HS-5 (cell line): Measurements from ENCODE around the gene TMEM213.

Experiments used
- DNase-seq: peaks from one replicate; pipeline ENCODE4 v3.0.0-alpha.2; 2012; ENCODE audit warnings: low read depth

Gene TMEM213, protein sequence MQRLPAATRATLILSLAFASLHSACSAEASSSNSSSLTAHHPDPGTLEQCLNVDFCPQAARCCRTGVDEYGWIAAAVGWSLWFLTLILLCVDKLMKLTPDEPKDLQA

DNA sequence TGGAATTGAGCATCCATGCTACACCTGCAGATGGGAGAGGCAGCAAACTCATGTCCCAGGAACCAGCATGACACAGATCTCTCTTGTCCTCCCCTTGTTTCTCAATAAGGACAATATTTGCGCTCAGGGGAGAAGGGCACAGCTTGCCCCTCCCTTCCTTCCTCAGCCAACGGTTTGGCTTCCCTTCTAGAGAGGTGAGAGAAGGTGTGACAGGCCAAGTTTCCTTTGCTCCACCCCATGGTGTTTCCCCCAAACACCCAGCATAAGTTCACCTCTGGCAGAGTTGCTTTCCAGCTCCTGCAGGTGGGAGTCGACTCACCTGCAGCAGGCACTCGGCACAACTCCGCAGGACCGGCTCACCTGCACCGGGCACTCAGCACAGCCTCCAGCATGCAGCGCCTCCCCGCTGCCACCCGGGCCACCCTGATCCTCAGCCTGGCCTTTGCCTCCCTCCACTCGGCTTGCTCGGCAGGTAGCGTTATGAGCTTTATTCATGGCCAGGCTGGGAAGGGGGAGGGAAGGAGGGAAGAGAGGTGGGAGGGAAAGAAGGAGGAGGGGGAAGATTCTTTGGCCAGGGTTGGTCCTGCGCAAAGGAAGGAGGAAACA, at the start of gene TMEM213, which contains the start of gene ATP6V0A4:
Gene TMEM213 (plus strand): TSS at position 280 of the 606 bp plus-strand sequence. CDS start 111 bp downstream, at position 391.
Gene ATP6V0A4 (minus strand): TSS at position 482 of the 606 bp plus-strand sequence. CDS start 26,949 bp downstream, outside the sequence.
- DNase-seq = no peak

DNA sequence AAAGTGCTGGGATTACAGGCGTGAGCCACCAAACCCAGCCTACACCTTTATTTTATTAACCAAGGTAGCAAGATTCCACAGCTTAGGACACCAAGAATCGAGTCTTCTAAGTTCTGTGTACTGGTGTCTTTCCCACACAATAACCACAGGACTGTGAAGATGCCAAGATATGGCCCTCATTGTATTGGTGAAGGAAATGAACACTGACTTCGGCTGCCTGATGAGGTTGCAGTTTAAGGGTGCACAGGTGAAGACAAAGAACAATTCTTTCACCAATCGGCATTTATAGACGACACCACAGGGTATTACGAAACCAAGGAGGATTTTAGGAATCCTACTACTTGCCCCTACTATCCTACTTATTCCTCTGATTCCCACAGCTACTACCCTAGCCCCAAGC, 49.1 kb upstream of the TMEM213 start:
- DNase-seq = no peak

DNA sequence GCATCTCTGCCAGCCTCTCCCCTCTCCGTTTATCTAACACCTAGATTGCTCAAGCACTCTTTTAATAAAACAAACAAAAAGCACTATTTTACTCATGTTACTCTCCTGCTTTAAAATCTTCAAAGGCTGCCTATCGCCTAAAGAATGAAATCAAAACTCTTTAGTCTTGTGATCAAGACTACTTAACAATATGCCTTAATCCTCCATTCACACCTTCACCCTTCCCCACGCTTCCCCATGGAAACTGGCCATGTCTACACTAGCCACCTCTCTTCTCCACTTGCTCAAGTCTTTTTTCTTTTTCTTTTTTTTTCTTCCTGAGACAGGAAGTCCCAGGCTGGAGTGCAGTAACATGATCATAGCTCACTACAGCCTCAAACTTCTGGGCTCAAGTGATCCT, 47.8 kb upstream of the TMEM213 start:
- no peak for DNase-seq

DNA sequence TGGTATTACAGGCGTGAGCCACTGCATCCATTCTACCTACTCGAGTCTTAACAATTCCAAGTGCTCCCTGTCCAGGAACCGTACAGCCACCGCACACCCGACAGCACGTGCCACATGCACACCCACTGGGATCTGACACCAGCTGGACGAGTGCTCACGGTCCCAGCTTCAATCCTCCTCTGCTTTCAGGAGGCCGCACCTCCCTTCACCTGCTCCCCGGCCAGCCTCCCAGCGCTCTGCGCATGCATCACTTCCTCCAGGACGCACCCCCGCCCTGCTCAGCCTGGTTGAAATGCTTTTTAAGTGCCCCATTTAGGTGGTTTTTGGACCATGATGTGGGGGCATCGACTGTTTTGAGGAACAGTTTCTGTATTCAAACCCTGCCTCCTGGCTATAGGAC, 47.3 kb upstream of the TMEM213 start:
- no peak for DNase-seq

DNA sequence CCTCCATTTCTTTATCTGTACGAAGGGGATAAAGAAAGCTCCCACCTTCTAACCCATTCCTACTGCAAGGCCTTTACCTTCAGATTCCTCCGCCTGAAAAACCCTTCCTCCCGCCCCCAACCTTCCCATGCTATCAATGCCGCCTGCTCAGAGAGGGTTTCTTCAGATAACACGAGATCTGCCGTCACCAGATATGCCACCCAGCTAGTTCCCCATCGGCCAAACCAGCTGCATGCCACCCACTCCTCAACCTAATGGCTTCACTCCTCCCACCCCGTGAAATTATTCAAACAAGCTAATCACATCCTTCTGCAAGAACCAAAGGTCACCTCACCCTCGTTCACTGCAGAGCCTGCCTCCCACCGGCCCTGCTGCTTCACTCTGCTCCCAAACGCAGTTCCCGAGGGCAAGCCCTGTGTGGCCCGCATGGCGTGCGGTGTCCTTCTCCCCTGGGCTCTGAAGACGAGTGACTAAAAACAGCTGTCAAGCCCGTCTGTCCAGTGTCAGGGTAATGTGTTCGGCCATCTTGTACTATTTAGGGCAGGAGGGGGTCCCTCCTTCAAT, 46.8 kb upstream of the TMEM213 start:
- no peak for DNase-seq

DNA sequence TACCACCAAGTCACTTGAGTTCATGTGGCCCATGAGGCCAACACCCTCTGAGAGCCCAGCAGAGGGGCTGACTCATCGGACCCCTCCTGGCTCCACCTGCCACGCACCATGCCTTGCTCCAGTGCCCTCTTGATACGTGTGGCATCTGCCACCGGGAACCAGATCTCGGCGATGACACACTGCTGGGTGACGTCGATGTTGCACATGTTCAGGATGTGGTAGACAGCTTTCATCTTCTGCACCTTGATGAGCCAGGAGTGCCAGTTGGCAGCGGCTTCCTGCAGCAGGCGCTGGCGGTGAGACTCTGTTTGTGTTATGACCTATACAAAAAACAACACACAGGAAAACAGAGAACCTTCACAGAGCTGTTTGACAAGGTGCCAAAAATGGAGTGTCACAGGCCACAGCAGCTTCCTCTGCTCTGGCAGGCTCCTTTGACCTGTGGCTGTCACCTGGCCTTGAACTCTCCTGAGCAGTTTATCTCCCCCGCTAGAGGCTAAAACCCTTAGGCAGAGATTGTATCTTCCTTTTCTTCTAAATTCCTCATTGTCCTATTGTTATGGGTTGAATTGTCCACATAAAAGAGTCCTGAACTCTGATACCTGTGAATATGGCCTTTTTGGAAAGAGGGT, 45.2 kb upstream of the TMEM213 start:
- no peak for DNase-seq

DNA sequence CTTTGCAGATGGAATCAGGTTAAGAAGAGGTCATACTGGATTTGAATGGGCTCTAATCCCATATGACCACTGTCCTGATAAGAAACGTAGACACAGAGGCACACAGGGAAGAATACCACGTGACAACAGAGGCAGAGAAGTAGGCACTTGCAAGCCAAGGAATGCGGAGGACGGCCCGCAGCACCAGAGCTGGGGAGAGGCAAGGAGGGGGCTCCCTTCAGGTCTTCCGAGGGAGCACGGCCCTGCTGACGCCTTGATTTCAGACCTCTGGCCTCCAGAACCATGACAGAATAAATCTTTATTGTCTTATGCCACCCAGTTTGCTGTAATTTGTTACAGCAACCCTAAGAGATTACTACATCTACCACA, 44.7 kb upstream of the TMEM213 start:
- DNase-seq = no peak

DNA sequence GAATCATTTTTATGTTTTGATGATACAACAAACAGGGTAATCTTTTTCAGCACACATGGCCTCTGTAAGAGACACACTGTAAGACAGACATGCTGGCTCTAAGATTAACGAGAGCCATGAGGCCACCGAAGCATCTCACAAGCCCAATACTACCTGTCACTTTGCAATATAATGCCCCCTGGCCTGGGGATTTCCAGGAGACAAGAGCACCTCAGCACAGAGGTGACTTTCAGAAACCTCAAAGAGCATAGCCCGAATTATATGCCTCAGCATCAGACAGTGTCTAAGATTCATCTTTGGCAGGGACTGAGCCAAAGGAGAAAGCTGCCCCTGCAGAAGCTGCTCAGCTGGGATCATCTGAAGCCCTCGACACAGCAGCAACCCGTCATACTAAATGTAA, 44.2 kb upstream of the TMEM213 start:
- no peak for DNase-seq

DNA sequence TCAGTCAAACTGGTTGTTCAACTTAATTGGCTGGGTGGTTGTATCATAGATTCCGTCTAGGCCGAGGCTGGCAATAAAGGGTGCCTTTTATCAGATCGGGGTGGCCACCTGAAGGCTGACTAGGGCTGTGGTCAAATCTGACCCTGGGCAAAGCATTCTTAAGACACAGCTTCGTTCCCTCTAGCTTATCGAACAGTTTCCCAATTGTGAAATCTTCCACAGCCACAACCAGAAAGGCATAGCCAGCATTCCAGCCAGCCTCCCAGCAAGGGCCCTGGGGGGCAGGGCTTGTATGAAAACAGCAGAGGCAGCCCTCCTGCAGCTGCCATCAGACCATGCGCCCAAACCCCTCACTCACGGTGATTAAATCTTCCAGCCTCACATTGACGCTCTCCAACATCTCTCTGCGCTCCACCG, 42.5 kb upstream of the TMEM213 start:
- DNase-seq = no peak

DNA sequence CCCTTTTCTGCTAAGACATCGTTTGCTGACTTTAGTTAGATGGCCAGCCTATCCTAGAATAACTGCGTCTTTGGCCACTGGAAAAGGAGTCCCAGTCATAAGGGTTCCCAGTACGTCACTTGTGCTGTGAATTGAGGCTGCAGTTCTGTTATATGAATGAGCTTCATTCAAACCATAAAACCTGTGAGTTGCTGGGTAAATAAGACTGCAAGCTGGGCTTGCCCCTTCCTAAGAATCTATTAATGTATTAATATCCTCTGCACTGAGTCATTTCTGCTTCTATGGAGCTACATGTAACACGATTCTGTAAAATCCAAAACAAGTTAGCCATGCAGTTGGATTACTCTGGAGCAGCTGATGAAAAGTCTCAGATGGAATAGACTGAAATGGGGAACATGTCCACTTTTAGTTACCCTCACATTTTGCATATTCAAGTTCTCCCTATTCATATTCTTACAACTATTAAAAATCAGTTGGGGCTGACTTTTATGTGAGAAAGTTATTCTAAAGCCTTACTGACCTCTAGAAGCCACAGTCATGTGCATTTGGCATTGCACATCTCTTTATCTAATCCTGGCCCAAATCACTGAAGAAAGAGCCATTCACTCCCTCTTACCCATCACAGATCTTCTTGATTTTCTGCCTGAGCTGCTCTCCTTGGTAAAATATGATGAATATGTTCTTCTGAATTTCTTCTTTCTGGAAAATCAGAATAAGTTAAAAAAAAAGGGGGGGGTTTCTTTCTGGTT, 41.8 kb upstream of the TMEM213 start:
- DNase-seq = no peak

DNA sequence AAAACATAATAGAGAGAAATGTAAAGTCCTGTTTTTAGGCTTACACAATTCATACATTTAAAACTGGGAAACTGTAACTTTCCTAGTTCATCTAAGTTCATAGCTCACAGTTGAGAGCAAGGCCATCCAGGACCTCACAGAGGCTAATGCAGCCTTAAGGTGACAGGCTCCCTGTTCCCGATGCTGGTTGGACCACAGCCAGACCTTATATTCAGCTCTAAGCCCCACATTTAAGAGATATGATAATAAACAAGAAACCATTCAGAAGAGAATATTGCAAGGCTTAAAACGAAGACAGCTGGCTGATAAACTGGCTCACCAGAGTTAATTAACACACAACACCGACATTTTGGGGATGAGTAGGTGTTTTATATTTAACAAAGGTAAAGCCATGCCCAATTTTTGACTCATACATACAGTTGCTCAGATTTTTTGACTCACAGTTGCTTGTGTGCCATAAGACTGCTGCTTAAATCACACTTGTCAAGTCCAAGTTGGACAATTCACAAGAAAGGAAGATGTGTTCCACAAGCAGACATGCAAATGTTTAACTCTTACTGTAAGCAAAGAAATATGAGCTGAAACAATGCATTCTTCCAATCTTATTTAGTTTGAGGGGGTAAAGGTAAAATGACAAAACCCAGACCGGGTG, 41.1 kb upstream of the TMEM213 start:
- DNase-seq = no peak

DNA sequence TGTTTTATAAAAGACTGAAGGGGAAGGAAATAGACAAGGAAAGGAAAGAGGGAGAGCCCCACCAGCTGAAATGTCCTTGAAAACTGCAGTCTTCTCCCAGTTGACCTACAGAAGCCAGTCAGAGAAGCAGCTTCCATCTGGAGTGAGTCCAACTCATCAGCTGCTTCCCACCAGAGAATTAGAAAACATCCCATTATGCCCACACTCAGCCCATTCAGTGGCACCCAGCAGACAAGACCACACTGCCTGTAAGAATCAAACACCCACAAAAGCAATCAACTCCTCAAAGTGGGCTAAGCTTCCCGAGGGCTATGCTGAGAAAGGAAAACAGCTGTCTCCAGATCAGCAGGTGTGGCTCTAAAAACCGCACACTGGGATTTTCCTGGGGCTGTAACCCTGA, 29.6 kb upstream of the TMEM213 start:
- DNase-seq = no peak

DNA sequence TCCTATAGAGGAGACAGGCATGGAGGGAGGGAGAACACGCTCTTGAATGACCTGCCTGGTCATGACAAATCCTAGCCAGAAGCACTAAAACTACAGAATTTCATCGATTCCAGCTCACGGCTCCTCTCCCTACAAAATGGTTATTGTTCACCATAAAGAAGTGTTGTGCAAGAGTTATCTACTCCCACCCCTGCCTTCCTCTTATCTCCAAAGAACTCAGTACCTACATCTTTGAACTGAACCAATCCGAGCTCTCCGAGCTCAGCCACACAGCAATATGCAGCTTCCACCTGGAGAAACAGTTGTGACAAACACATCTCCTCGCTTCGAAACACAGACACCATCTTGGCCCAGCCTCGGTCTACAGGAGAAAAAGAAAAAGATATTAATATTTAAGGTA, 26.9 kb upstream of the TMEM213 start:
- DNase-seq = no peak

DNA sequence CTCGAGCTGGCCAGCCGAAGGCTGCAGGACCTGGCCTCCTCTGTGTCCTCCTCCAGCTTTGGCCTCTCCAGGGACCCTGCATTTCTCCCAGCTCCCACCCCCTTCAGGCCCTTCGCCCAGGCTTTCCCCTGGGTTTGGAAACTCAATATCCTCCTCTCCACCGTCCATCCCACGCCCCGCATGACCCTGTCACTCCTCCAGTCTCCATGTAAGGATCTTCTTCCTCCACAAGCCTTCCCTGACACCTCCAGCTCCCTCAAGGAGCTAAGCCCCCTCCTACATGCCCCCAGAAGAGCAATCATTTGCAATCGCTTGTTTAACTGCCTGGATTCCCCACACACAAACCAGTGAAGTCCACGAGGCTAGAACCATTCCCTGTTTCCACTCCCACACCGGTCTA, 24.6 kb upstream of the TMEM213 start:
- DNase-seq = no peak

DNA sequence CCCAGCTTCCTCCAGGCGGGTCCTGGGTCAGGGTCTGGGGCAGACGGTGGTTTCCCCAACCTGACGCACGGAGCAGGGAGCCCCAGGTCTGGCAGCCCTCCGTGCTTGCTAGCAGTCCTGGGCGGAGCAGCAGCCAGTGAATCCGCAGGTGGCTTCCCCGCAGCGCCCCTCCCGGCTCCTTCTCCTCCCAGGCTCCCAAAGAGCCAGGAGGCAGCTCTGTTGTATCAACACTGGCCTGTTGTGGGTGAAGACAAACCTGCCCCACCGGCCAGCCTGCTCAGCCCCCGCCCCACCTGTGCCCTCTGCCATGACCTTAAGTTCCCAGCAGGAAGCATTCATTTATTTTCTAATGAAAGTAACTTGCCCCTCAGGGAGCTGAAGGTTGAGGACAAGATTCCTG, 24.0 kb upstream of the TMEM213 start:
- no peak for DNase-seq

DNA sequence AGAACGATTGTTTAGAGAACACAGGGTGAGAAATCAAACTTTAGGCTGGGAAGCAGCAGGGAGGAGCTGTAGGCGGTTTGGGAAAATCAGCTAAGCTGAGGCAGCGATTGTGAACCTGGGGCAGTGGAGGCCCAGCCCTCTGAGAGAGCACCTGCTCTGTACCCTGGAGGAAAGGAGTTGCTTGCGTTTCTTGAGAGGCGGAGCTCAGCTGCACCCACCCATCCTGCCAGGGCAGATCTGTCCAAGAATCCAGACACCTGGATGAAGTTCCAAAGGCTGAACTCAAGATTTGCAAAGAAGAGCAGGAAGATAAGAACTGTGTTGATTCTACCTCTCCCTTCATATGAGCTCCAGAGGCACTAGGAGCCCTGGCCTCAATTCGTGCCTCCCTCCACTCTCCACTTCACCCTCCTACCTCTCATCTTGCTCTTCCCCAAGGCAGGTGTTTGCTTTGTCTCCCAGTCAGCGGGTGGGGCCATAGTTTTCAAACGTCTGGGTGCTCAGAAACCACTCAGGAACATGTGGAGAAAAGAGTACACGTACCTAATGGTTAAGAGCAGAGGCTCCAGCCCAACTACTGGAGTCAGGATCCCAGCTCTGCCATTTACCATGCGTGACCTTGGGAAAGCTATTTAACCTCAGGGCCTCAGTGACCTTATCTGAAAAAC, 21.5 kb upstream of the TMEM213 start:
- no peak for DNase-seq

DNA sequence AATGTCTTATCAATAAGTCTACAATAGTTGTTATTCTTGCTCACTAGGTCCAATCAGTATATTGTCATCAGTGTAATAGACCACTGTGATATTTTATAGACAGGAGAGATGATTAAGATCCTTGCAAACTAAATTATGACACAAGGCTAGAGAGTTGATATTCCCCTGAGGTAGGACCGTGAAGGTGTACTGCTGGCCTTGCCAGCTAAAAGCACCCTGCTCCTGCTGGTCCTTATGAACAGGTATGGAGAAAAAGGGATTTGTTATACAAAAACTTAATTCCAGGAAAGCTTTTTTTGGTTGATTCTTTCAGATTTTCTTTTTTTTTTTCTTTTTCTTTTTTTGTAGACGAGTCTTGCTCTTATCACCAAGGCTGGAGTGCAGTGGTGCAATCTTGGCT, 16.8 kb upstream of the TMEM213 start:
- DNase-seq = no peak

DNA sequence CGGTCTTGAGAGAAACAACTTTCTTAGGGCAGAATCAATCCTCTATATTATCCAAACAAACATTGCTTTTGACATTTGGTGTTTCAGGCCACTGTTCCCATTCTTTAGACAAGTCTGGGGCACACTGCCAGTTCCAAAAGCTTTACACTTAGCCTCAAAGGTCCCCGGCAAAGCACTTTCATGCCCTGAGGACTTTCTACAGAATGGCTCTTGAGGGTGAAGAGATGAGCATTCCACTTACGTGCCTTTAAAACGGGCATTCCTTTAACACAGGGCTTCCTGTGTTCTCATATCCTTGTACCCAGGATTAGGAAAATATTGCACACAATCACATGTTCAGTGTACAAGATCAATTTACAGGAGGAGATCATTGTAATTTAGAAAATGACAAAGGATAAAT, 13.1 kb upstream of the TMEM213 start:
- no peak for DNase-seq

DNA sequence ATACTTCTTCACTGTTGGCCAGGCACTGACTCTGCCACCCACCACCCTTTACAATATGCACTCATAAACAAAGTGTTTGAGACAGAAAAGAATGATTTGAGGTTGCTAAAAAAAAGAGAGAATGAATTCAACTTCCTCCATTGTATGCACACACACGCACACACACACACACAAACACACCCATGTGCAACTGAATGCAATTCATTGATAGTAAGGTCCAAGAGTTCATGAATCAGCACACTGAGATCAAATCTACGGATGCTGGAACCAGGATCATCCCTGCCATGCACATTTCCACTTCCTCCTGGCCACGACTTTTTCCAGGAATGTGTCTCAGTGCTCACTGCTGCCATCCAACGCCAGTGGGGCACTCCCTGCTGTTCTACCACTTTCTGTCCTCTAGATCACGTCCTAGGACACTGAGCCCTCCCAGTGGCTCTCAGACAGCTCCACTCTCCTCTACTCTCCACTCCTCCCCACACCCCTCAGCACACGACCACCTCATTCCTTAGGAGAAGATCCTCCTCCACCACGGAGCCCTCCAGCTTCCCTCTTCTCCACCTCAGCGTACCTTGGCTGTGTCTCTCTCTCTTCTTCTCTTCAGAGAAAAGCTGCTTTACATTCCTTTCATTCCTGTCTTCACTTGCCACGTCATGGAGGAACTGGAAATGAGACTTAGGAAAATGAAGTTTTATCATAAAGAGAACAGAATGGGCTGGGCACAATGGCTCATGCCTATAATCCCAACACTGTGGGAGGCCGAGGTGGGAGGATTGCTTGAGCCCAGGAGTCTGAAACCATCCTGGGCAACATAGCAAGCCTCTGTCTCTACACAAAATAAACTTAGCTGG, 12.0 kb upstream of the TMEM213 start:
- no peak for DNase-seq

DNA sequence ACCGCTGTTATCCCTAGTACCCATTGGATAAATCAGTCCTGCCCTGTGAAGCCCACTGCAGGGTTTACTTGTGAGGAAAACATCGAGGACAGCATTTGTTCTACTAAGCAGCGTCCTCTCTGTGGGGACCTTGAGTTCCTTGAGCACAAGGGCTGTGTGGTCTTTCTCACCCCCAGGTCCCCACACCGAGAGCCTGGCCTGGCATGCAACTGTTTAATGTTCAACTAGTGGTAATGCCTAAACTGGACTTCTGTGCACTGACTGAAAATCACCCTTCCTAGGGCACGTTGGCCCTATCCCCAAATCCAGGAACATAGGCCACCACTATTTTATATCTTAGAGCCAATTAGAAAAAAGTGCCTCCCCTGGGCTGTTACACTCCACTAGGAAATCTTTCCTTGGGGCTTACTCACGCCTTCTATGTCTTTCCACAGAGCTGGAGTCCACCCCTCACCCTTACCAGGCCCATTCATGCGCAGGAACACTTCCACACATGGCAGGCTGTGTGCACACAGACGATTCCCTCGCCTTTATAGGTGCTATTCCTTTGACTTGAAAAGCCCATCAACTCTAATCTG, 1.7 kb upstream of the TMEM213 start:
- no peak for DNase-seq
